Measurements from ENCODE around the gene BMP7.
"Not testable (repeated sequence)": the region's sequence is repeated elsewhere in the genome, so short reads cannot be mapped to it uniquely, and the experiment has no call there.

Gene BMP7

GRCh38 chr20:57248132-57248797 is 18.2 kb downstream of the BMP7 start:
- no peak for DNase-seq

GRCh38 chr20:57247292-57247965 is 19.0 kb downstream of the BMP7 start:
- DNase-seq: no peak

- no peak for DNase-seq
These were observed 20.4 kb downstream of the BMP7 start for GRCh38 chr20:57245997-57246396.

GRCh38 chr20:57244627-57245214 is 21.7 kb downstream of the BMP7 start:
- DNase-seq: no peak

- no peak for DNase-seq
These were observed 22.2 kb downstream of the BMP7 start for GRCh38 chr20:57244221-57244585.

- no peak for DNase-seq
These were observed 22.8 kb downstream of the BMP7 start for GRCh38 chr20:57243480-57244220.

GRCh38 chr20:57242414-57242813 is 24.0 kb downstream of the BMP7 start:
- DNase-seq: no peak

- no peak for DNase-seq
These were observed 25.0 kb downstream of the BMP7 start for GRCh38 chr20:57241363-57241991.

GRCh38 chr20:57240581-57241362 is 25.7 kb downstream of the BMP7 start:
- no peak for DNase-seq

- DNase-seq: not testable (repeated sequence)
These were observed 26.7 kb downstream of the BMP7 start for GRCh38 chr20:57239725-57240124.

- not testable (repeated sequence) for DNase-seq
These were observed 27.1 kb downstream of the BMP7 start for GRCh38 chr20:57239324-57239723.

GRCh38 chr20:57238089-57238488 is 28.4 kb downstream of the BMP7 start:
- DNase-seq: no peak

- no peak for DNase-seq
These were observed 28.9 kb downstream of the BMP7 start for GRCh38 chr20:57237585-57237953.

- DNase-seq: no peak
These were observed 29.4 kb downstream of the BMP7 start for GRCh38 chr20:57236813-57237584.

GRCh38 chr20:57234556-57235251 is 31.7 kb downstream of the BMP7 start:
- no peak for DNase-seq

- DNase-seq: no peak
These were observed 34.5 kb downstream of the BMP7 start for GRCh38 chr20:57231951-57232428.

- no peak for DNase-seq
These were observed 35.3 kb downstream of the BMP7 start for GRCh38 chr20:57231161-57231560.

GRCh38 chr20:57230247-57230646 is 36.2 kb downstream of the BMP7 start:
- no peak for DNase-seq

GRCh38 chr20:57229490-57229889 is 37.0 kb downstream of the BMP7 start:
- DNase-seq: no peak

GRCh38 chr20:57225830-57226229 is 40.6 kb downstream of the BMP7 start:
- DNase-seq: no peak

- no peak for DNase-seq
These were observed 41.2 kb downstream of the BMP7 start for GRCh38 chr20:57225197-57225733.
